HEK293 (cell line): ENCODE results near the gene DVL1.

Experiments used
- CTCF ChIP-seq: fragments of 450-650 bp; formaldehyde crosslinking; IDR thresholded peaks from 2 replicates; pipeline ENCODE4 v1.5.1; 2016; ENCODE audit warnings: missing biosample characterization, missing genetic modification characterization
- GFI1B ChIP-seq: fragments of 450-650 bp; formaldehyde crosslinking; IDR thresholded peaks from 2 replicates; pipeline ENCODE4 v1.5.1; 2016; ENCODE audit warnings: missing biosample characterization, missing genetic modification characterization
- GLIS1 ChIP-seq: fragments of 450-650 bp; formaldehyde crosslinking; IDR thresholded peaks from 2 replicates; pipeline ENCODE4 v1.5.1; 2016; ENCODE audit warnings: missing biosample characterization, missing genetic modification characterization
- HIC1 ChIP-seq: fragments of 450-650 bp; formaldehyde crosslinking; IDR thresholded peaks from 2 replicates; pipeline ENCODE4 v1.5.1; 2016; ENCODE audit warnings: missing biosample characterization, missing genetic modification characterization
- ZBTB17 ChIP-seq: fragments of 450-650 bp; formaldehyde crosslinking; IDR thresholded peaks from 2 replicates; pipeline ENCODE4 v1.5.1; 2016; ENCODE audit warnings: missing biosample characterization, missing genetic modification characterization
- ZBTB48 ChIP-seq: fragments of 450-650 bp; formaldehyde crosslinking; IDR thresholded peaks from 2 replicates; pipeline ENCODE4 v1.5.1; 2016; ENCODE audit warnings: missing biosample characterization, missing genetic modification characterization
- ZBTB8A ChIP-seq: fragments of 450-650 bp; formaldehyde crosslinking; IDR thresholded peaks from 2 replicates; pipeline ENCODE4 v1.5.1; 2016; ENCODE audit warnings: missing biosample characterization, missing genetic modification characterization
- ZFP69B ChIP-seq: fragments of 450-650 bp; formaldehyde crosslinking; IDR thresholded peaks from 2 replicates; pipeline ENCODE4 v1.5.1; 2016; ENCODE audit warnings: missing biosample characterization, missing genetic modification characterization
- ZIC2 ChIP-seq: fragments of 450-650 bp; formaldehyde crosslinking; IDR thresholded peaks from 2 replicates; pipeline ENCODE4 v1.5.1; 2016; ENCODE audit warnings: missing biosample characterization, missing genetic modification characterization
- ZNF433 ChIP-seq: fragments of 450-650 bp; formaldehyde crosslinking; IDR thresholded peaks from 2 replicates; pipeline ENCODE4 v1.5.1; 2016; ENCODE audit warnings: missing biosample characterization, missing genetic modification characterization, low read depth
- ZNF692 ChIP-seq: fragments of 450-650 bp; formaldehyde crosslinking; IDR thresholded peaks from 2 replicates; pipeline ENCODE4 v1.5.1; 2016; ENCODE audit warnings: missing biosample characterization, missing genetic modification characterization
- ZNF792 ChIP-seq: fragments of 450-650 bp; formaldehyde crosslinking; IDR thresholded peaks from 2 replicates; pipeline ENCODE4 v1.5.1; 2016; ENCODE audit warnings: missing biosample characterization, missing genetic modification characterization
- TF ChIP-seq, protein P1 (sequence below): fragments of 450-650 bp; formaldehyde crosslinking; conservative IDR thresholded peaks from 2 replicates; pipeline ENCODE4 v1.5.1; 2016; ENCODE audit warnings: low read depth, missing biosample characterization, missing genetic modification characterization
- TF ChIP-seq, protein P2 (sequence below): fragments of 450-650 bp; formaldehyde crosslinking; IDR thresholded peaks from 2 replicates; pipeline ENCODE4 v1.5.1; 2016; ENCODE audit warnings: missing biosample characterization, missing genetic modification characterization

DVL1 gene

GRCh38 chr1:1371746-1372711 lies 22.8 kb upstream of the DVL1 start (continued):
- peak; percentile 77 for TF ChIP-seq CTCF
- TF ChIP-seq ZBTB48: peak; percentile 48; the same call in 1 of the 2 replicates
- TF ChIP-seq ZBTB17 (tag by site-specific recombination): no peak
- no peak for TF ChIP-seq HIC1 (tag by site-specific recombination)
- TF ChIP-seq ZNF433 (tag by site-specific recombination): no peak
- TF ChIP-seq ZNF792 (tag by site-specific recombination): no peak
- TF ChIP-seq ZBTB8A (tag by site-specific recombination): peak; percentile 40; the same call in 1 of the 2 replicates
- TF ChIP-seq ZFP69B (tag by site-specific recombination): peak; percentile 79
- TF ChIP-seq GFI1B (tag by site-specific recombination): no peak
- peak; percentile 57 for TF ChIP-seq ZIC2 (tag by site-specific recombination)
- peak; percentile 86 for TF ChIP-seq ZNF692 (tag by site-specific recombination)
- TF ChIP-seq, protein P1, sequence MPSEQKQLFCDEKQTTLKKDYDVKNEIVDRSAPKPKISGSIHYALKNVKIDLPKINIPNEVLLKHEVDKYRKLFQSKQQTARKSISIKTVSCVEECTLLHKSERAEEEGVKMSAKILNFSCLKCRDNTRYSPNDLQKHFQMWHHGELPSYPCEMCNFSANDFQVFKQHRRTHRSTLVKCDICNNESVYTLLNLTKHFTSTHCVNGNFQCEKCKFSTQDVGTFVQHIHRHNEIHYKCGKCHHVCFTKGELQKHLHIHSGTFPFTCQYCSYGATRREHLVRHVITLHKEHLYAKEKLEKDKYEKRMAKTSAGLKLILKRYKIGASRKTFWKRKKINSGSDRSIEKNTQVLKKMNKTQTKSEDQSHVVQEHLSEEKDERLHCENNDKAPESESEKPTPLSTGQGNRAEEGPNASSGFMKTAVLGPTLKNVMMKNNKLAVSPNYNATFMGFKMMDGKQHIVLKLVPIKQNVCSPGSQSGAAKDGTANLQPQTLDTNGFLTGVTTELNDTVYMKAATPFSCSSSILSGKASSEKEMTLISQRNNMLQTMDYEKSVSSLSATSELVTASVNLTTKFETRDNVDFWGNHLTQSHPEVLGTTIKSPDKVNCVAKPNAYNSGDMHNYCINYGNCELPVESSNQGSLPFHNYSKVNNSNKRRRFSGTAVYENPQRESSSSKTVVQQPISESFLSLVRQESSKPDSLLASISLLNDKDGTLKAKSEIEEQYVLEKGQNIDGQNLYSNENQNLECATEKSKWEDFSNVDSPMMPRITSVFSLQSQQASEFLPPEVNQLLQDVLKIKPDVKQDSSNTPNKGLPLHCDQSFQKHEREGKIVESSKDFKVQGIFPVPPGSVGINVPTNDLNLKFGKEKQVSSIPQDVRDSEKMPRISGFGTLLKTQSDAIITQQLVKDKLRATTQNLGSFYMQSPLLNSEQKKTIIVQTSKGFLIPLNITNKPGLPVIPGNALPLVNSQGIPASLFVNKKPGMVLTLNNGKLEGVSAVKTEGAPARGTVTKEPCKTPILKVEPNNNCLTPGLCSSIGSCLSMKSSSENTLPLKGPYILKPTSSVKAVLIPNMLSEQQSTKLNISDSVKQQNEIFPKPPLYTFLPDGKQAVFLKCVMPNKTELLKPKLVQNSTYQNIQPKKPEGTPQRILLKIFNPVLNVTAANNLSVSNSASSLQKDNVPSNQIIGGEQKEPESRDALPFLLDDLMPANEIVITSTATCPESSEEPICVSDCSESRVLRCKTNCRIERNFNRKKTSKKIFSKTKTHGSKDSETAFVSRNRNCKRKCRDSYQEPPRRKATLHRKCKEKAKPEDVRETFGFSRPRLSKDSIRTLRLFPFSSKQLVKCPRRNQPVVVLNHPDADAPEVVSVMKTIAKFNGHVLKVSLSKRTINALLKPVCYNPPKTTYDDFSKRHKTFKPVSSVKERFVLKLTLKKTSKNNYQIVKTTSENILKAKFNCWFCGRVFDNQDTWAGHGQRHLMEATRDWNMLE: no peak
- peak; percentile 89 for TF ChIP-seq GLIS1 (tag by site-specific recombination)
- TF ChIP-seq, protein P2, sequence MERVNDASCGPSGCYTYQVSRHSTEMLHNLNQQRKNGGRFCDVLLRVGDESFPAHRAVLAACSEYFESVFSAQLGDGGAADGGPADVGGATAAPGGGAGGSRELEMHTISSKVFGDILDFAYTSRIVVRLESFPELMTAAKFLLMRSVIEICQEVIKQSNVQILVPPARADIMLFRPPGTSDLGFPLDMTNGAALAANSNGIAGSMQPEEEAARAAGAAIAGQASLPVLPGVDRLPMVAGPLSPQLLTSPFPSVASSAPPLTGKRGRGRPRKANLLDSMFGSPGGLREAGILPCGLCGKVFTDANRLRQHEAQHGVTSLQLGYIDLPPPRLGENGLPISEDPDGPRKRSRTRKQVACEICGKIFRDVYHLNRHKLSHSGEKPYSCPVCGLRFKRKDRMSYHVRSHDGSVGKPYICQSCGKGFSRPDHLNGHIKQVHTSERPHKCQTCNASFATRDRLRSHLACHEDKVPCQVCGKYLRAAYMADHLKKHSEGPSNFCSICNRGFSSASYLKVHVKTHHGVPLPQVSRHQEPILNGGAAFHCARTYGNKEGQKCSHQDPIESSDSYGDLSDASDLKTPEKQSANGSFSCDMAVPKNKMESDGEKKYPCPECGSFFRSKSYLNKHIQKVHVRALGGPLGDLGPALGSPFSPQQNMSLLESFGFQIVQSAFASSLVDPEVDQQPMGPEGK (tag by site-specific recombination): 0 out of 2 replicates have a peak, but pooled peaks have one; percentile 42
